ENCODE results near the gene ATP1A3.
A peak's percentile ranks its signal among the peaks of the same experiment; 100 is the strongest.
"Not testable (repeated sequence)": the region's sequence is repeated elsewhere in the genome, so short reads cannot be mapped to it uniquely, and the experiment has no call there.

ATP1A3 gene

DNA sequence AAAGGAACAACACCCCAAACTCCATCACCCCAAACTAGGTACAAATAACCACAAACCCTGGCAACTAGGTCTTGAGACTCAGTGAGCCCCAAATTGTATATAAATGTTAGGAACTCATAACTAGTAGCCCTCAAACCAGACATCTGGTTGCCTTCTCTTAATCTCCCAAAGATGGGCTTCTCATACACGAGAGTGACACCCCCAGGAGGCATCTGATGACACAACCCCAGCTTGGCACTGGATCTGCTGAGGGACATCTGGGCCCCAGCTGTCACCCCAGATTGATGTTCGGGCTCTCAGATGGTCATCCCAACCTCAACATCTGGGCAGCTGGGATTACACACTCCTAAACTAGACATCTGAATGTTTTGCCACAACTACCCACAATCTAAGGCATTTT, 49.7 kb downstream of the ATP1A3 start:
- DNase-seq = no peak

GRCh38 chr19:41941410-41942202, 52.4 kb downstream of the ATP1A3 start:
- no peak for DNase-seq

GRCh38 chr19:41940731-41941409, 53.2 kb downstream of the ATP1A3 start:
- peak; percentile 68 for DNase-seq

GRCh38 chr19:41939861-41940730, 53.9 kb downstream of the ATP1A3 start:
- peak; percentile 85 for DNase-seq

DNA sequence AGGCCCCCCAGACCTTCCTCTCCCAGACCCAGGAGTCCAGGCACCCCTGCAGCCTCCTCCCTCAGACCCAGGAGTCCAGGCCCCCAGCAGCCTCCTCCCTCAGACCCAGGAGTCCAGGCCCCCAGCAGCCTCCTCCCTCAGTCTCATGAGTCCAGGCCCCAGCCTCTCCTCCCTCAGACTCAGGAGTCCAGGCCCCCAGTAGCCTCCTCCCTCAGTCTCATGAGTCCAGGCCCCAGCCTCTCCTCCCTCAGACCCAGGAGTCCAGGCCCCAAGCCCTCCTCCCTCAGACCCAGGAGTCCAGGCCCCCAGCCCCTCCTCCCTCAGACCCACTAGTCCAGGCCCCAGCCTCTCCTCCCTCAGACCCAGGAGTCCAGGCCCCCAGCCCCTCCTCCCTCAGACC, 54.8 kb downstream of the ATP1A3 start:
- not testable (repeated sequence) for DNase-seq

DNA sequence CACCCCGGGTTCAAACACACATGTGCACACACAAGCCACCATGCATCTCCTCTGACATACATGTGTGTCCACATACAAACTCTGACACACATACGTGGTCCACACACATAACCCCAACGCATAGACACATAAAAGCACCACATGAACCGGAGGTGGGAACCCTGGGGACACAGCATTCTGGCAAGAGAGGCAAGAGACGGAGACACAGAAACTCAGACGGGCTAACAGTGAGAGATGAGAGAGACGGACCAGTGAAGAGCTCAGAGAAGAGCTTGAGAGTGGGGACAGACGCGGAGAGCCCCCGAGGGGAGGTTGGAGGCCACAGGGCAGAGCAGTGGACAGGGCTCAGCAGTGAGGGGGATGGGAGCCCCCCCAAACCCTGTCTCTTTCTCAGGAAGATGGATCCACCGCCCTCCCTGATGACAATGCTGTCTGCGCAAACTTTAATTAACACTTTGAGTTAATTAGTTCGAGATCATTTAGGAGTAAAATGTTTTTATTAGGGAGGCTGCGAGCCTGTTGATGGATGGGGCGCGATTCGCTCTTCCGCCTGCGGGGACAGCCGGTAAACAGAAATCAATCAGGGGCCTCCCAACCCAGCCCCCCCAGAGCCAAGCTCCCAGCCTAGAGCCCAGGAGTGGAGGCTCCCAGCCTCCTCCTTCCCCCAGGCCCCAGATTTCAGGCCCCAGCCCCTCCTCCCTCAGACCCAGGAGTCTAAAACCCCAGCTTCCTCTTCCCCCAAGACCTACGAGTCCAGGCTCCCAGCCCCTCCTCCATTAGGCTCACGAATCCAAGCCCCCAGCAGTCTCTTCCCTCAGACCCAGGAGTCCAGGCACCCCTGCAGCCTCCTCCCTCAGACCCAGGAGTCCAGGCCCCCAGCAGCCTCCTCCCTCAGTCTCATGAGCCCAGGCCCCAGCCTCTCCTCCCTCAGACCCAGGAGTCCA, 56.2 kb downstream of the ATP1A3 start:
- DNase-seq = peak; percentile 61

DNA sequence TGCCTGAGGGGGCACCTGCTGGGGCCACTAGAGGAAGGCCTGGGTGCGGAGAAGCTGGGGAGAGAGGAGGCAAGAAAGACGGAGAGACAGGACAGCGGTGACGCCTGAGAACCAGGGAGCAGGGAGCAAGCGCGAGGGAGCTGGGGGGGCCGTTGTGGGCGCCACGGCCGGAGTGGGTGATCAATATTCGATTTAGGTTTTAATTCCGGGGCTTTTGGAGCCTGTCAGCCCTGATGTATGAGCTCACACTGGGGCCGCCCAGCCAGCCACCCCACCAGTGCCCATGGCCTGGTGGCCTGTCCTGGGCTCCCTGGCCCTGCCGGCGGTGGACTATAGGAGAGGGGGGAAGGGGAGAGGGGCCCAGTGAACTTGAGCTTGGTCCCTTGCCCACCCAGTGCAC, 57.1 kb downstream of the ATP1A3 start:
- no peak for DNase-seq

DNA sequence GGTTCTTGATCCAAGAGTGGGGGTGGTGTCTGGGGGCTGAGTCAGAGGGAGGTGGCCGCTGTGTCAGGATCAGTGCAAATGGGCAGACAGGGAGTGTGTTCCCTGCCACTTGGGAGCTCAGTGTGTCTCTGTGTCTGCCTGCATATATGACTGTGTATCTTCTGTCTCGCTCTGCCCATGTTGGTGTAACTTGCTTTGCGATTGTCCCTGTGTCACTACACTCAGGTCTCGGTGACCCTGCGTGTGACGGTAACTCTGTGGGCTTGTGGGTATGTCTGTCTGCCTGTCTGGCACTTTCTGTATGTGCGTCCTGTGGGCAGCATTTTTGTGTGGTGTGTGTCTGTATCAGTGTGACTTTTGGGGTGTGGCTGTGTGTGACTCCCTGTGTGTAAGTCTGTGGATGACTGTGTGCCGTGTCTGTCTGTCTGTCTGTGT, 57.6 kb downstream of the ATP1A3 start:
- no peak for DNase-seq

DNA sequence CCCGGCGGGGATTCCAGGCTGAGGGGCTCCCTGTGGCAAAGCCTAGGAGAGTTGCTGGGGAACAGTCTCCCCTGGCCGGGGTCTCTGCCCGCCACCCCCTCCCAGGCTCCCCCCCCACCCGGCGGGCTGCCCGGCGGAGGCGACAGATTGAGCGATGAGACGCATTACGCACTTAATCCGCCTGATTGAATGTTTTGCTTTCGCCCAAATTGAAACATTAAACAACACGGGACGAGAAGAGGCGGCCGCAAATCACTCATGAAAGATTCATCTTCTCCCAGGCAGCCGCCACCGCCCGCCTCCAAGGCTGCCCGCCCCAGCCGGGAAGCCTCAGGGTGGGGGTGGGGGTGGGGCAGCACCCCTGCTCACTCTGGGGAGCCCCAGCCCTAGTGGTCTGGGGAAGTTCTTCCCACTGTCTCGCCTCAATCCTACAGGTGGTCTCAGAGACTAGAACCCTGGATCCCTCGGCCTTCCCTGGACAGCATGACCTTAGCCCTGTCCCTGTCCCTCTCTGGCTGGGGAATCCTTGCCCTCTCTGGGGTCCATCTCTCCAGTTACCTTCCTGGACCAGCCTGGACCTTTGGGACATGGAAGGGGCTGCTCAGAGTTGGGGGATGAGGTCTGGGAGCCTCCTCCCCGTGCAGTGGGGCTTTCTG, 58.1 kb downstream of the ATP1A3 start:
- DNase-seq = peak; percentile 45

DNA sequence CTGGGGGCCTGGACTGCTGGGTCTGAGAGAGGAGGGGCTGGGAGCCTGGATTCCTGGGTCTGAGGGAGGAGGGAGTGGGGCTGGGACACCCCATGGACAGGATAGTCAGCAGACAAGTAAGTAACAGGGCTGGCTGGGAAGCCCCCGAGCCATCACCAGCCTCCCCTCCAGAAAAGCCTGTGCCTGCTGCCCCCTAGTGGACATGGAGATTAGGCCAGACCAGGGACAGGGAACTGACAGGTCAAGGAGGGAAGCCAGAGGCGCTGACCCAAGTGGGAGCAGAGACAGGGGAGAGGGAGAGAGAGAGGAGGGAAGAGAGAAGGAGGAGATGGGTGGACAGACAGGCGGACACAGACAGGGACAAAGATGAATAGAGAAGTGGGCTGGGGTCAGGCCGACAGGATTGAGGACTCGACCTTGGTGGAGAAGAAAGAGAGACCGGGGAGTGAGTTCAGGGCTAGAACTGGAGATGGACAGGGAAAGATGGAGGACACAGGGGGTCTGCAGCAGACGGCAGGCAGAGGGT, 59.1 kb downstream of the ATP1A3 start:
- peak; percentile 80 for DNase-seq

DNA sequence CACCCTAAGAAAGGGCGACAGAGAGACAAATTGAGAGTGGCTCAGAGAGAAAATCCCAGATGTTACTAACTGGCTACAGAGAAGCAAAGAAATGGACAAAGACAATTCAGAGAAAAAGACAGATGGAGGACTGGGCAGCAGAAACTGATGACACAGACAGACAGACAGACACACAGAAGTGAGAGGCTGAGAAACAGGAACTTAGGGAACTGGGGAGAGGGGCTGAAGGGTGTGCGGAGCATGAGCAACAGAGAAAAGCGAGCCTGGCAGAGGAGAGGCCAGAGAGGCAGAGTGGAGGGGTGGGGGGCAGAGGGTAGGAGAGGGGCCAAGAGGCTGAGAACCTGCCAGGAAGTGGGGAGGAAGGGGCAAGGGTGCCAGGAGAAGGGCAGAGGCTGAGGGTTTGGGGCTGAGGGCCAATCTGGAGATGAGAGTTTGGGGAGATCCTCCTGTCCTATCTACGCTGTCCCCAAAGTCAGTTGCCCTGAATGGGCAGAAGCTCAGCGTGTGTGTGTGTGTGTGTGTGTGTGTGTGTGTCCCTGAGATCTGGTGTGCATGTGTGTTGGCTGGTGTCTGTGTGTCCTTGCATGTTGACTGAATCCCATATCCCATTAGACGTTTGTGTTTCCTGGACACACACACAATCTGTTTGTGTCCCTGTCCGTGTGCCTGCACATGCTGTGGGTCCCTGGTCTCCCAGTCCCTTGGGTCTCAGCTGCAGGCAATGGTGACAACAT, 60.2 kb downstream of the ATP1A3 start:
- DNase-seq = peak; percentile 25

- peak; percentile 82 for DNase-seq
Observed at GRCh38 chr19:41932720-41933332, 61.2 kb downstream of the ATP1A3 start.

GRCh38 chr19:41932259-41932719, 61.7 kb downstream of the ATP1A3 start:
- peak; percentile 81 for DNase-seq

- DNase-seq = peak; percentile 96
Observed at GRCh38 chr19:41930926-41931592, 63.0 kb downstream of the ATP1A3 start.

DNA sequence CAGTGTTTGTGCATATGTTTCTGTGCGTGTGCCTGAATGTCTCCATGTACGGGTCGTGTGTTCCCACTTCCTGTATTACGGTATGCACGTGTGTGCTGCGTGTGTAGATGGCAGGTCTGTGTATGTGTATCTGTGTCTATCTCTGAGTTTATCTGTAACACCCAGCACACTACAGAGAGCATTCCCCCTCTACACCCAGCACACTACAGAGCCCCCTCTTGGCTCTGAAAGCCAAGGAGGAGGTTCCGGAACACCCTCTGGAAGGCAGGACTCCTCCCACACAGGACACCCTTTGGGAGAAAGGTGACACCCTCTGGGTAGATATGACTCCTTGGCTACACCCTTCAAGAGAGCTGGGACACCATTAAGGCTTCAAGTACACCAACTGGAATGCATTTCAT, 63.7 kb downstream of the ATP1A3 start:
- DNase-seq = peak; percentile 31

DNA sequence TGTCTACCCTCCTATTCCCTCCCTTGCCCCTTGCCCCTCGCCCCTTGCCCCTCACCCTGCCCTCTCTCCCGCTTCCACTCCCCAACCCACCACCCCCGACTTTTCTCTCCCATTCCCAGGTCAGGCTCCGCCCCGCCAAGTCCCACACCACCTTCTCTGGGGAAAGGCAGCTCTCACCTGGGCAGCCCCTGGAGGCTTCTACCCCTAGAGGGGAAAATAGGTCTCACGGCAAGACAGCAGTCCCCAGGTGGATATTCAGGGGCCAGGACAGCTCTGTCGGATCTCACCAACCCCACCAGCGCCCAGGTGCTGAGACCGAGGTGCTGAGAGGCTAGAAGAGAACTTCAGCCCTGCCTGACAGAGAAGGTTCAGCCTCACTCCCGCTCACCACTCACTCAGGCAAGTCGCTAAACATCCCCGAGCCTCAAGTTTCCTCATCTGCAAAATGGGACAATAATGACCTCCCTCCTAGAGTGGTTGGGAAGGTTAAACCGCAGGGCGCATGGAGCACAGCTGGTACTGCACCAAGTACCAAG, 64.4 kb downstream of the ATP1A3 start:
- DNase-seq = no peak

GRCh38 chr19:41928754-41929535, 65.1 kb downstream of the ATP1A3 start:
- DNase-seq = peak; percentile 47

DNA sequence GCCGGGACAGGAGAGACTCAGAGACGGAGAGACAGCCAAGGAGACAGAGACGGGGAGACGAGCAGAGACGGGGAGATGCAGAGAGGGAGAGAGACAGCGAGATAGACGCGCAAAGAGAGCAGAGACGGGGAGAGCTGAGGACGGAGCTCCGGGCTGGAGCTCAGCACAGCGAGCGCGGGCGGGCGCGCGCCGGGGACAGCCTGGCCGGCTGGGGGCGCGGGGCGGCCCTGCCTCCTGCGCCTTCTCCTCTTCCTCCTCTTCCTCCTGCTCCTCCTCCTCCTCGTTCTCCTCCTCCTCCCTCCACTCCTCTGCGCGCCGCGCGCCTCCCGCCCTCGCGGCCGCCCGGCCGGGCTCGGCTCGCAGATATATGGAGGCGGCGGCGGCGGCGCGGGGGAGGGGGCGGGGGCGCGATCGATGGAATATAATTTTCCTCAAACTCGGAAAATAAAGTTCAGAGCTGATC, 65.8 kb downstream of the ATP1A3 start, which contains the start of gene ERFL:
ERFL (minus strand) TSS at position 229 of the 463 bp plus-strand sequence. CDS start 15,530 bp downstream, outside the sequence.
- peak; percentile 46 for DNase-seq

Data from NCI-H69 (cell line).